Peyer's patch (tissue), 4 donors: Measurements from ENCODE around the gene GUCA1A. TPM values are rescaled to one million over a fixed set of nuclear protein-coding genes. Genes with fewer than 3 reads are reported as not detected.
"Not testable (repeated sequence)": the region's sequence is repeated elsewhere in the genome, so short reads cannot be mapped to it uniquely, and the experiment has no call there.

Source experiments
- DNase-seq, 3 donors: peaks; one replicate each; pipeline ENCODE4 v3.0.0-alpha.2; 2017 to 2019
- H3K27ac ChIP-seq, 4 donors: fragments of 200-600 bp; sonication (generic); one replicate each; pipeline ENCODE4 v1.5.1; 2016 to 2019
- H3K27me3 ChIP-seq, 2 donors: fragments of 200-600 bp; sonication (generic); one replicate each; pipeline ENCODE4 v1.5.1; 2019
- H3K36me3 ChIP-seq, 3 donors: fragments of 200-600 bp; sonication (generic); one replicate each; pipeline ENCODE4 v1.5.1; 2016 to 2019
- H3K4me1 ChIP-seq, 4 donors: fragments of 200-600 bp; sonication (generic); one replicate each; pipeline ENCODE4 v1.5.1; 2016 to 2019
- H3K4me3 ChIP-seq, 4 donors: fragments of 200-600 bp; sonication (generic); 1 replicate in 3 of 4; 2 replicates in 1 of 4; pipeline ENCODE4 v1.5.1; 2016 to 2019; ENCODE audit warnings: mild to moderate bottlenecking in 1 of 4
- H3K9me3 ChIP-seq, 4 donors: fragments of 200-600 bp; sonication (generic); one replicate each; pipeline ENCODE4 v1.5.1; 2016 to 2019; ENCODE audit warnings: mild to moderate bottlenecking in 1 of 4
- CTCF ChIP-seq, 6 experiments: fragments of 450-650 bp in 4 of 6; fragments of 200-600 bp in 2 of 6; sonication (generic) in 1 of 6; IDR thresholded peaks; one replicate each; pipeline ENCODE4 v1.5.1; 2017 to 2019; ENCODE audit warnings: antibody characterized with exemption in 6 of 6, mild to moderate bottlenecking in 3 of 6, moderate library complexity in 1 of 6
- POLR2A ChIP-seq, 2 donors: fragments of 450-650 bp; IDR thresholded peaks; one replicate each; pipeline ENCODE4 v1.5.1; 2017; ENCODE audit warnings: antibody characterized with exemption in 2 of 2, mild to moderate bottlenecking in 2 of 2, moderate library complexity in 2 of 2
- total RNA-seq, 4 donors: library from RNA; depleted of rRNA; stranded (reverse); fragments of >200 nt; gene quantifications; one replicate each; pipeline ENCODE4 v1.1.0, GENCODE V29; 2016

GUCA1A gene
- total RNA-seq, 4 donors from 2014 or later, result not detected

DNA sequence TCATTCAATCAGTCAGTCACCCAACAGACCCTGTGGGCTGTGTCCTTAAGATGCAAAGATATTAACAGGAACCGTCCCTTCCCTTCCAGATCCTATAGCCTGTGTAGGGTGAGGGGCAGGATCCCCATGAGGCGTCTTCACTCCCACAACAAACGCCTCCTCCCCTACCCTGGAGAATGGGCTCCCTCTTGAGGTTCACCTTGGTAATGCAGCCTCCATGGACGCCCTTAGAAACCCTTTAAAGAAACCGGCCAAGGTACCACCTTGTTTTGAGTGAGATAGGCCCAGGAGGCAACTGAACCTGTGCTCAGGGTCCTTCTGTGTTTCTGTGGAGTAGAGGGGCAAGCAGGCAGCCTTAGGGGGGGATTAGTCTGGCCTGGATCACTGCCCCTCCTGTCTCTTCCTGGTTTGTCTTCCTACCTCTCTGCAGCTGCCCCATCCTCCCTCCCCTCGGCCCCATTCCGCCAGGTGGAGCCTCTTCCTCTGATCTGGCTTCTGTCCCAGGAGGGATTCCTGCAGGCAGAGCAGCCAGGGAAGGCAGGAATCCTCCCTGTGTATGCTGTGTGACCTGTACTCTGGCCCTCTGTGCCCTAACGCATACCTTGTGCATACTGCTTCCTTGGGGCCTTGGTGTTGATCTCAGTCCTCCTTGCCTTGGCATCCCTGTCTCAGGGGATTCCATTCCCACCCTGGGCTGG, 6.6 kb upstream of the GUCA1A start:
- Histone ChIP-seq H3K36me3 (no peaks in the 10 kb centered on the region), H3K9me3 (peaks cover 0 to 3% (median 0%) of the 10 kb centered on the region in 4 donors), H3K27me3 (no peaks in the 10 kb centered on the region), H3K4me1 (no peaks in the 10 kb centered on the region), H3K27ac (no peak overlapping the region), H3K4me3 (no peak overlapping the region)
- TF ChIP-seq CTCF (IDR thresholded peaks at IDR 0.05) (peak; percentile 75 to 98 (median 94)), POLR2A (IDR thresholded peaks at IDR 0.05) (no peak)
- DNase-seq, result peak; percentile 59 to 88 (median 85)

GRCh38 chr6:42168650-42169049, 4.5 kb upstream of the GUCA1A start:
- DNase-seq, result no peak
- TF ChIP-seq CTCF (IDR thresholded peaks at IDR 0.05) (no peak), POLR2A (IDR thresholded peaks at IDR 0.05) (no peak)
- no peaks in the 10 kb centered on the region for H3K36me3 ChIP-seq
- H3K27ac ChIP-seq, result no peak overlapping the region
- no peaks in the 10 kb centered on the region for H3K27me3 ChIP-seq
- peaks cover 0 to 3% (median 0%) of the 10 kb centered on the region in 4 donors for H3K9me3 ChIP-seq
- no peaks in the 10 kb centered on the region for H3K4me1 ChIP-seq
- H3K4me3 ChIP-seq, result no peak overlapping the region

DNA sequence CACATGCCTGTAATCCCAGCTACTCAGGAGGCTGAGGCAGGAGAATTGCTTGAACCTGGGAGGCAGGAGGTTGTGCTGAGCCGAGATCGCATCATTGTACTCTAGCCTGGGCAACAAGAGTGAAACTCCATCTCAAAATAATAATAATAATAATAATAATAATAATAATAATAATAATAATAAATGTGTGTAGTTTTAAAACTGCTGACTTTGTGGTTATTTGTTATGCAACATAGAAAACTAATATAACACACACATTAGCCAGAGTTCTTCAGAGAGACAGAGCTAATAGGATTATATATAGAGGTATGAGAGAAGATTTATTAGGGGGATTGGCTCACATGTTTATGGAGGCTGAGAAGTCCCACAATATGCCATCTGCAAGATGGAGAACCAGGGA, 3.4 kb upstream of the GUCA1A start:
- not testable (repeated sequence) for H3K4me3 ChIP-seq, H3K27ac ChIP-seq, H3K36me3 ChIP-seq, DNase-seq, H3K27me3 ChIP-seq, H3K9me3 ChIP-seq, H3K4me1 ChIP-seq

DNA sequence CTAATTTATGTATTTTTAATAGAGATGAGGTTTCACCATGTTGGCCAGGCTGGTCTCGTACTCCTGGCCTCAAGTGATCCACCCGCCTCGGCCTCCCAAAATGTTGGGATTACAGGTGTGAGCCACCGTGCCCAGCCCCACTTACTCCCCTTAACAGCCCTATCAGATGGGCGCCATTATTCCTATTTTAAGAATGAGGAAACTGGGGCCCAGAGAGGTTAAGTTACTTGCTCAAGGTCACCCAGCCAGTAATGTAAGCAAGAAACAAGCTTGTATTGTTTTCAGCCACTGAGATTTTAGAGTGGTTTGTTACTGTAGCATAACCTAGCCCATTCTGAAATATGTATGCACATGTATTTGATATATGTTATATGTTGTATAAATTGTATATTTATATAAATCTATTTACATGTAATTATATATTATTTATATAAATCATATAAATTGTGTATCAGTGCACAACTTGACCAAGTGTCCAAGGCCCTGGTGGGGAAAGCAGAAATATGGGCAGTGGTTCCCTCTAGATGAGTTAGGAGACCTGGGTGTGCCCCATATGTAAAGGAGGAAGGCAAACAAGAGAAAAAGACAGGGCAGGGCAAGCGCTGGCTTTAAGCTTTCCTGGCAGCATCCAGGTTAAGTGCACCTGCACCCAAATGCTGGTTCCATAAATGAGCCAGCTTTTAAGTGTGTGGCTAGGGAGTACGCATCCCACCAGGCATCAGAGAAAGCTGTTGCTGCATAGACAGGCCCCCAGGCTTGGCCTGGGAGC, 1.2 kb upstream of the GUCA1A start:
- peaks cover 0 to 3% (median 0%) of the 10 kb centered on the region in 4 donors for H3K9me3 ChIP-seq
- no peak overlapping the region for H3K27ac ChIP-seq
- no peaks in the 10 kb centered on the region for H3K36me3 ChIP-seq
- TF ChIP-seq POLR2A (IDR thresholded peaks at IDR 0.05) (no peak), CTCF (IDR thresholded peaks at IDR 0.05) (no peak)
- no peaks in the 10 kb centered on the region for H3K4me1 ChIP-seq
- H3K4me3 ChIP-seq, result no peak overlapping the region
- no peaks in the 10 kb centered on the region for H3K27me3 ChIP-seq
- DNase-seq, result no peak

GRCh38 chr6:42175860-42176259, 2.7 kb downstream of the GUCA1A start:
- no peaks in the 10 kb centered on the region for H3K9me3 ChIP-seq
- no peak for TF ChIP-seq POLR2A (IDR thresholded peaks at IDR 0.05)
- peak in 1 of 6 experiments; percentile 17 for TF ChIP-seq CTCF (IDR thresholded peaks at IDR 0.05)
- H3K27me3 ChIP-seq, result no peaks in the 10 kb centered on the region
- no peak overlapping the region for H3K4me3 ChIP-seq
- no peak overlapping the region for H3K27ac ChIP-seq
- no peak for DNase-seq
- H3K4me1 ChIP-seq, result peaks cover 0 to 6% (median 0%) of the 10 kb centered on the region in 4 donors
- no peaks in the 10 kb centered on the region for H3K36me3 ChIP-seq

DNA sequence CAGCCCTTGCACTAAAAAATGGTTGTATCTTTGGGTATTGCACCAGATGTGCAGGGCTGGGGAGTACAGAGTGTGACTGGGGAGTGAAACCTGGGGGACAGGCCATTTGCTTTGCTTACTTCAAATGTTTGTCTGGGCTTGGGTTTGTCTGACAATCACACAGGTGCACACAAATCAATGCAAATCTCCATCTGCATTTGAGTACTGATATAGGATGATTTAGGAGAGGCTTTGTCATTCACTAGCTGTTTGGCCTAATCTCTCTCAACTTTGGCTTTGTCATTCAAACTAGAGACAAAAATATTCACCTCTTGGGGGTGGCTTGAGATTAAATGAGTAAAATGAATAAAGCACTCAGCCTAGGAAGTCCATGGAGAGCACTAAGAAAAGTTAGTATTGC, 3.8 kb downstream of the GUCA1A start:
- Histone ChIP-seq H3K4me1 (peaks cover 0 to 6% (median 0%) of the 10 kb centered on the region in 4 donors), H3K27me3 (no peaks in the 10 kb centered on the region), H3K4me3 (no peak overlapping the region), H3K9me3 (no peaks in the 10 kb centered on the region), H3K27ac (no peak overlapping the region), H3K36me3 (no peaks in the 10 kb centered on the region)
- TF ChIP-seq CTCF (IDR thresholded peaks at IDR 0.05) (no peak), POLR2A (IDR thresholded peaks at IDR 0.05) (no peak)
- no peak for DNase-seq
